Daoy (cell line): ENCODE measurements around the gene FBXW12. TPM values are rescaled to one million over a fixed set of nuclear protein-coding genes. Genes with fewer than 3 reads are reported as not detected.
"Not testable (repeated sequence)": the region's sequence is repeated elsewhere in the genome, so short reads cannot be mapped to it uniquely, and the experiment has no call there.

Experiments used
- DNase-seq: peaks from one replicate; pipeline ENCODE4 v3.0.0-alpha.2; 2015; ENCODE audit warnings: low read depth
- total RNA-seq: library from RNA; depleted of rRNA; stranded (reverse); fragments of >200 nt; shearing (Covaris generic); gene quantifications from 2 replicates; pipeline ENCODE4 v1.2.3, GENCODE V29; 2014; rRNA removed

FBXW12 gene
- total RNA-seq, result not detected in 2 replicates

DNA sequence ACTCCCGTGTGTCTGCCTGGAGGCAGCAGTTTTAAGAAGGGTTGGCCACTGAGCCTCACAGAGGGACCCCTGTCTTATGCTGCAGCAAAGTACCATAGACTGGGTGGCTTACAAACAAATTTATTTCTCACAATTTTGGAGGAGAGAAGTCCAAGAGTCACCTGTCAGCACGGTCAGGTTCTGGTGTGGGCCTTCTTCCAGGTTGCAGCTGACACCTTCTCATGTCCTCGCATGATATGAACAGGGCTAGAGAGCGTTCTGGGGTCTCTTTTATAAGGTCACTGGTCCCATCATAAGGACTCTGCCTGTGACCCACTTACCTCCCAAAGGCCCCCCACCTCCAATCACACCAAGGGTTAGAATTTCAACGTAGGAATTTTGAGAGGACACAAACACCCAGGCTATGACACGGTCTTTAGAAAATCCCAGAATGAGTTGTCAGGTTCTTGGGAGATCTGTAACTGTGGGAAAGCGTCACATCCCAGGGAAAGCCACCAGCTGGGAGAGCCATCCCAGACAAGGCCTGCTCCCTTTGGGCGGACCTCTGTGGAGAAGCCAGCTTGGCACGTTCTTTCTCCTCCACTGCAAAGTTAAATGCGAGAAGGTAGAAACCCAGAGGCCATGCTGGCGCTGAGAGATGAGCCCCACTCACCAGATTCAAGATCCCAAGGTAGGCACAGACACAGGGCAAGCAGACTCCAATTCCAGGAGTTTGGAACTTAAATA lies at the start of gene FBXW12:
Gene FBXW12, plus strand, starts transcription at position 569 of the 726 bp plus-strand sequence. CDS start 549 bp downstream, outside the sequence.
- no peak for DNase-seq

DNA sequence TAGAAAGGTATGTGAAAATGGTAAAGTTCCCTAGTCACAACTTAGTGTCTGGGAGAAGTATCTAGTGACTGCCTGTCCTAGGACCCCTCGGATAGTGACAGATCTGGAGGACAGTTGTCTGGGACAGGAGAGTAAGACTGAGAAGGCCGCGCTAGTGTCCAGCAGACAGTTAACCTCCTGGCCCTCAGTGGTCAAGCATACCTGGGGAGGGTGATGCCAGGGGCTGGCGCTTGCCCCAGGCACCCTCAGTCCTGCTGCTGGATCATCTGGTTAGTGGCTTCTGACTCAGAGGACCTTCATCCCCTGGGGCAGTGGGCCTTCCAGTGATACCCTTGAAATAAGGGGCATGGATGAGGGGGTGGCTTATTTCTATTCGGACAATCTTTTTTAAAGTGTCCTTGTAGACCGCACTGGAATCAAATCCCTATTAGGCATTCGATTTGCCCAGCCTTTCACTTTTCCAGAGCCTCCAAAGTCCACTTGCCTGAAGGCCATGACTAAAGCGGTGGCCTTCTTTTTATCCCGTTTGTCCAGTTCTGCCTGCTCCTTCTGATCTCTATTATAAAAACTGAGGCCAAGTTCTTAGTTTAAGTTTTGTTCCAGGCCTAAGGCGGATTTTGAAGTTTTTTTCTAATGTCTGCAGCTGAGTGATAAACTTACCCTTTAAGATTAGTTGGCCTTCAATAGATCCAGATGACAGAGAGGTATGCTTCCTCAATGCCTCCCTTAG lies 40.1 kb upstream of the FBXW12 start:
- not testable (repeated sequence) for DNase-seq

DNA sequence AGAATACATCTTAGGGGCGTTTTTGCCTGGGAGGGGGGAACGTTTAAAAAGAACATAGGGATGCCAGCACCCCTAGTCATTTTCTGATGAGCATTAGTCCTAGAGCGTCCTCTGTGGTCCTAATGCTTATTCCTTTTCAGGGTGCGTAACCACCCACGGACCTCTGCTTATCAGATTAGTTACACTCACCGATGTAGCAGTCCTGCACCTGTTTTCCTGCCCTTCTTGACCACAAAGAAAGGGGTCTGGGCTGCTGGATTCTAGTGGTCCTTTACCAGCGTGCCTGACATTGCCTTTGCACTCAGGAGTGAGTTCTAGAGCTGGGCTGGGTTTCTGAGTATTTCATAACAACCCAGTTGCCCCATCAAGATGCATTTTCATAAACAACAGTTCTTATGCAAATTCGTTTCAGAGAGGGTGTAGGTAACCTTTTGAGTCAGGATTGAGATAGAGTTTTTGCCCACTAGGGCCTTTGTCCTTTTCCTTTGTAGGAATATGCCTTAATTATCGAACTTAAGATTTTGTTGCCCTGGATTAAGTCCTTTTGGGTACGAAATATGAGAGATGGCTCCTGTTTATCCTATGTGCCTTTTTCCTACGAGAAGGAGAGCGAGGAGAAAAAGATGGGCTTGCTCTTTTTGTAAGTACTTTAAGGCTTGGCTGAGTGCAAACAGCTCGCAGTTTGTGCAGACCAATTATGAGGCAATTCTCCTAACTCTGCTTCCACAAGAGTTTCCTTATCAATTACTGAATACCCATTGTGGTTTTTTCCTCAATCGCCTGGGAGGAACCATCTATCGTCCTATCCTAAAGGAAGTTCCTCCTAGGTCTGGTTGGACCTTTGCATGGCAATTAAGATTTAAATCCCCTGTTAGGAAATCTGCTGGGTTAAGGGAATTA lies 38.4 kb upstream of the FBXW12 start, which contains the start of gene SPINK8:
Gene SPINK8, minus strand, starts transcription at position 316 of the 900 bp plus-strand sequence. CDS start 5,320 bp downstream, outside the sequence.
- not testable (repeated sequence) for DNase-seq

GRCh38 chr3:48334605-48335004 lies 37.4 kb upstream of the FBXW12 start:
- DNase-seq, result no peak

- not testable (repeated sequence) for DNase-seq
Observed at GRCh38 chr3:48335286-48335685, 36.7 kb upstream of the FBXW12 start.

DNA sequence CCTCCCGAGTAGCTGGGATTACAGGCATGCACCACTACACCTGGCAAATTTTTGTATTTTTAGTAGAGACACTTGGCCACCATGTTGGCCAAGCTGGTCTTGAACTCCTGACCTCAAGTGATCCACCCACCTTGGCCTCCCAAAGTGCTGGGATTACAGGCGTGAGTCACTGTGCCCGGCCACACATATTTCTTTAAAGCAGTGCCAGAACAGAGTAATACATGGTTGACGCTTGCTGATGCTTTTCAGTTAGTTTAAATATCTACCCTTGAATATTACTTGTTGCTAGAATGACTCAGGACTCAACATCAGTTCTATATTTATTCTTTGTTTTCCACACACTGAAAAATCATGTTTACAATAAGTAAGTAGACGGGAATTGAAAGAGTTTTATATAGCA lies 34.5 kb upstream of the FBXW12 start:
- DNase-seq, result peak; percentile 8

DNA sequence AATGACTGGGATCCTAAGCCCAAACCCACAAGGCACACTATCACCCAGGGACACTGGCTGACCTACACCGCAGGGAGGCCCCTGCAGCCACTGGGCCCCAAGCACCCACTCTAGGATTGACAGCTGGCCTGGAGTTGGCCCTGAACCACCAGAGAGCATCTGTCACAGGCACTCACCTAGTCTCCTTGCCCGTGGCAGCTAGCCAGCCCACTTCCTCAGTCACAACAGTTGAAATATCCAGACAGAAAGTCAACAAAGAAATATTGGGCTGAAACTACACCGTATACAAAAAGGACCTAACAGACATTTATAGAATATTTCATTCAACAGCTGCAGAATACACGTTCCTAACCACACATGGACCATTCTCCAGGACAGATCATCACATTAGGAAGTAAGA lies 33.4 kb upstream of the FBXW12 start:
- peak; percentile 45 for DNase-seq

- no peak for DNase-seq
Observed at GRCh38 chr3:48343432-48343831, 28.6 kb upstream of the FBXW12 start.

- DNase-seq, result no peak
Observed at GRCh38 chr3:48344867-48345507, 27.0 kb upstream of the FBXW12 start.

- DNase-seq, result no peak
Observed at GRCh38 chr3:48345946-48346572, 26.0 kb upstream of the FBXW12 start.

GRCh38 chr3:48347500-48347899 lies 24.5 kb upstream of the FBXW12 start:
- DNase-seq, result no peak

- no peak for DNase-seq
Observed at GRCh38 chr3:48352546-48352945, 19.5 kb upstream of the FBXW12 start.

DNA sequence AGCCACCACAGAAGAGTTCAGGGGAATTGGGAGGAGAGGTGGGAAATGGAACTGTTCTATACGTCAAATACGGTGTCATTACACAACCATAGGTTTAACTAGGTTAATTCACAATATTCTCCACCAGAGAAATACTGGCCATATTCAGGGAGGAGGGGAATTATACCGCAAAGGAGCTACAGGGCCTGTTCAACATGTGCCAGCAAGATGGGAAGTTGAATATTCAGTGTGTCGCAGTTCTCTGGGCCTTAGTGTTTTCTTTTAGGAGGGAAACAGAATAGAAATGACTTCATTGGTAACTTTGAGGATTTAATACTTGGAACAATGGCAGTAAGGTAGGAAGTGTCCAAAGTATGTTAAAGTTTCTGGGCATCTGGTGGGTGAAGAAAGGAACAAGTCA lies 18.0 kb upstream of the FBXW12 start:
- no peak for DNase-seq

- DNase-seq, result no peak
Observed at GRCh38 chr3:48356419-48356818, 15.6 kb upstream of the FBXW12 start.

- DNase-seq, result no peak
Observed at GRCh38 chr3:48361928-48362327, 10.1 kb upstream of the FBXW12 start.

GRCh38 chr3:48364840-48365239 lies 7.2 kb upstream of the FBXW12 start:
- no peak for DNase-seq

GRCh38 chr3:48367201-48367600 lies 4.8 kb upstream of the FBXW12 start:
- DNase-seq, result no peak

GRCh38 chr3:48369693-48370332 lies 2.2 kb upstream of the FBXW12 start:
- no peak for DNase-seq

- no peak for DNase-seq
Observed at GRCh38 chr3:48370333-48370713, 1.7 kb upstream of the FBXW12 start.

- no peak for DNase-seq
Observed at GRCh38 chr3:48372377-48372770, 355 bp downstream of the FBXW12 start.
